CD4-positive, alpha-beta T cell (primary cell): Measurements from ENCODE around the gene EPB41L5. TPM values are rescaled to one million over a fixed set of nuclear protein-coding genes. Genes with fewer than 3 reads are reported as not detected.

Source experiments
- ATAC-seq: fragments of 200-7000 bp; cut with Tn5 transposase; one replicate; pipeline ENCODE4 v1.10.0; 2022; ENCODE audit warnings: mild to moderate bottlenecking; ENCODE audit not compliant: poor library complexity
- CTCF ChIA-PET: fragments of 350-600 bp; sonication (Branson Sonifier 250); formaldehyde crosslinking; loops from one replicate; lab custom pipeline; 2021; ENCODE audit warnings: antibody characterized with exemption, inconsistent platforms; lab: Charles Lee
- POLR2A ChIA-PET: fragments of 350-600 bp; sonication (Branson Sonifier 250); formaldehyde crosslinking; loops from one replicate; lab custom pipeline; 2021; ENCODE audit warnings: antibody characterized with exemption, inconsistent platforms; lab: Charles Lee
- DNase-seq, 14 experiments: peaks; one replicate each; pipeline ENCODE4 v3.0.0-alpha.2; 2013 to 2020; ENCODE audit warnings: mixed read lengths in 2 of 14
- H3K27ac ChIP-seq, 2 donors: one replicate each; pipeline versions ENCODE4 v1.5.1 to v1.7.0; 2013; ENCODE audit warnings: low read length in 2 of 2, low read depth in 1 of 2, mild to moderate bottlenecking in 1 of 2
- H3K27me3 ChIP-seq, 2 experiments: 1 replicate in 1 of 2; 2 replicates in 1 of 2; pipeline versions ENCODE4 v1.6.1 to v1.7.0; 2013; ENCODE audit warnings: low read length in 2 of 2, control low read depth in 1 of 2, mild to moderate bottlenecking in 1 of 2, moderate library complexity in 1 of 2; ENCODE audit not compliant: insufficient read depth in 2 of 2, control insufficient read depth in 1 of 2
- H3K36me3 ChIP-seq: one replicate; pipeline ENCODE4 v1.6.1; 2013; ENCODE audit warnings: low read length, control low read depth; ENCODE audit not compliant: insufficient read depth
- H3K4me1 ChIP-seq: one replicate; pipeline ENCODE4 v1.6.1; 2013; ENCODE audit warnings: low read length, control low read depth; ENCODE audit not compliant: insufficient read depth
- H3K4me3 ChIP-seq: one replicate; pipeline ENCODE4 v1.5.1; 2013; ENCODE audit warnings: mild to moderate bottlenecking, low read length, moderate library complexity
- H3K9me3 ChIP-seq, 2 experiments: 1 replicate in 1 of 2; 2 replicates in 1 of 2; pipeline versions ENCODE4 v1.6.1 to v1.7.0; 2013; ENCODE audit warnings: low read length in 2 of 2, mild to moderate bottlenecking in 2 of 2, control low read depth in 1 of 2, moderate library complexity in 1 of 2; ENCODE audit not compliant: control insufficient read depth in 1 of 2, insufficient read depth in 1 of 2
- H3K27ac Mint-ChIP-seq: one replicate; pipeline ENCODE4 v1.8.0; 2020; ENCODE audit warnings: mixed read lengths
- H3K27me3 Mint-ChIP-seq: one replicate; pipeline ENCODE4 v1.8.0; 2021; ENCODE audit warnings: mixed read lengths
- H3K36me3 Mint-ChIP-seq: one replicate; pipeline ENCODE4 v1.8.0; 2021; ENCODE audit warnings: low read depth, mixed read lengths
- H3K4me1 Mint-ChIP-seq: one replicate; pipeline ENCODE4 v1.8.0; 2021; ENCODE audit warnings: low read depth, mixed read lengths
- H3K4me3 Mint-ChIP-seq: one replicate; pipeline ENCODE4 v1.8.0; 2020; ENCODE audit warnings: mild to moderate bottlenecking, mixed read lengths
- H3K9me3 Mint-ChIP-seq: one replicate; pipeline ENCODE4 v1.8.0; 2020; ENCODE audit warnings: mixed read lengths
- CTCF ChIP-seq: fragments of 200-600 bp; IDR thresholded peaks from one replicate; pipeline ENCODE4 v1.8.0; 2022; ENCODE audit warnings: antibody characterized with exemption, mild to moderate bottlenecking
- intact Hi-C, 2 experiments: fragments of 100-400 bp; cut with DNase I in 1 of 2; cut with micrococcal nuclease in 1 of 2; formaldehyde crosslinking; loops; one replicate each; pipeline versions ENCODE4 v1.15.1 to v1.9.0; 2023 to 2025; cut with DNase I, micrococcal nuclease
- total RNA-seq, 174 experiments: library from RNA in 2 of 174; stranded (reverse) in 2 of 174; gene quantifications; one replicate each; pipeline ENCODE4 v1.2.3 and lab custom pipeline; 2021 to 2026

The EPB41L5 gene
- total RNA-seq, 2 experiments from 2014 or later, result 4.6 to 5.1 TPM

- H3K27ac Mint-ChIP-seq, result no peak overlapping the region
- H3K4me1 Mint-ChIP-seq, result no peaks in the 10 kb centered on the region
- no peak for DNase-seq
- peaks cover 8% of the 10 kb centered on the region for H3K36me3 Mint-ChIP-seq
- Histone ChIP-seq H3K9me3 (no peaks in the 10 kb centered on the region), H3K4me1 (no peaks in the 10 kb centered on the region), H3K27me3 (no peaks in the 10 kb centered on the region), H3K4me3 (no peak overlapping the region), H3K27ac (no peak overlapping the region), H3K36me3 (no peaks in the 10 kb centered on the region)
- H3K9me3 Mint-ChIP-seq, result no peaks in the 10 kb centered on the region
- CTCF ChIA-PET, result interaction anchor here (1.1 kb wide), 1 partner anchor 53 kb away, joined by 3 read pairs; no protein-coding TSS in a partner anchor
- no peak for TF ChIP-seq CTCF
- no peak overlapping the region for H3K4me3 Mint-ChIP-seq
- H3K27me3 Mint-ChIP-seq, result no peaks in the 10 kb centered on the region
- intact Hi-C loops, result loop anchor here in 1 of 2 experiments (5.0 kb wide), 1 partner anchor 65 kb away; no protein-coding TSS in a partner anchor
- POLR2A ChIA-PET, result no interaction called here
- ATAC-seq, result no peak
Measured at GRCh38 chr2:120162716-120163115, 149.8 kb downstream of the EPB41L5 start.

GRCh38 chr2:120167272-120167671 lies 154.4 kb downstream of the EPB41L5 start:
- CTCF ChIA-PET, result interaction anchor here (1.0 kb wide), 1 partner anchor 91 kb away, joined by 4 read pairs; no protein-coding TSS in a partner anchor
- intact Hi-C loops, result no loop called here

GRCh38 chr2:120169020-120169419 lies 156.1 kb downstream of the EPB41L5 start:
- ChIA-PET POLR2A (no interaction called here), CTCF (interaction anchor here (0.7 kb wide), 1 partner anchor 144 kb away, joined by 3 read pairs; no protein-coding TSS in a partner anchor)
- Mint-ChIP-seq H3K9me3 (no peaks in the 10 kb centered on the region), H3K4me1 (no peaks in the 10 kb centered on the region), H3K27me3 (no peaks in the 10 kb centered on the region), H3K4me3 (no peak overlapping the region), H3K27ac (no peak overlapping the region), H3K36me3 (peaks cover 4% of the 10 kb centered on the region)
- TF ChIP-seq CTCF, result no peak
- intact Hi-C loops, result no loop called here
- DNase-seq (no peak), ATAC-seq (no peak)
- no peaks in the 10 kb centered on the region for H3K36me3 ChIP-seq
- no peak overlapping the region for H3K4me3 ChIP-seq
- H3K4me1 ChIP-seq, result no peaks in the 10 kb centered on the region
- no peak overlapping the region for H3K27ac ChIP-seq
- H3K9me3 ChIP-seq, result no peaks in the 10 kb centered on the region
- H3K27me3 ChIP-seq, result no peaks in the 10 kb centered on the region

More at GRCh38 chr2:120167272-120167671, 154.4 kb downstream of the EPB41L5 start:
- H3K4me1 ChIP-seq, result no peaks in the 10 kb centered on the region
- no peak overlapping the region for H3K4me3 Mint-ChIP-seq
- no peak for ATAC-seq
- H3K27ac Mint-ChIP-seq, result no peak overlapping the region
- DNase-seq, result no peak
- TF ChIP-seq CTCF, result no peak
- H3K27me3 Mint-ChIP-seq, result no peaks in the 10 kb centered on the region
- H3K27ac ChIP-seq, result no peak overlapping the region
- H3K36me3 ChIP-seq, result no peaks in the 10 kb centered on the region
- H3K4me1 Mint-ChIP-seq, result no peaks in the 10 kb centered on the region
- no peaks in the 10 kb centered on the region for H3K9me3 Mint-ChIP-seq
- no peak overlapping the region for H3K4me3 ChIP-seq
- no peaks in the 10 kb centered on the region for H3K9me3 ChIP-seq
- H3K27me3 ChIP-seq, result no peaks in the 10 kb centered on the region
- peaks cover 4% of the 10 kb centered on the region for H3K36me3 Mint-ChIP-seq
- POLR2A ChIA-PET, result no interaction called here
